WTC11 (cell line): ENCODE results near the gene RXFP3. TPM values are rescaled to one million over a fixed set of nuclear protein-coding genes. Genes with fewer than 3 reads are reported as not detected.

Experiments
- ATAC-seq: fragments of 200-7000 bp; cut with Tn5 transposase; 2 replicates; pipeline ENCODE4 v1.10.0; 2021; ENCODE audit warnings: mild to moderate bottlenecking, moderate library complexity
- CTCF ChIA-PET: fragments of 300-600 bp; sonication (Branson Sonifier 250); formaldehyde crosslinking; loops from one replicate; lab custom pipeline; 2021; ENCODE audit warnings: antibody characterized with exemption; lab: Charles Lee
- POLR2A ChIA-PET: fragments of 350-600 bp; sonication (Branson Sonifier 250); formaldehyde crosslinking; loops from one replicate; lab custom pipeline; 2021; ENCODE audit warnings: antibody characterized with exemption; lab: Charles Lee
- DNase-seq: peaks from one replicate; pipeline ENCODE4 v3.0.0; 2021; ENCODE audit warnings: low spot score
- H3K27ac Mint-ChIP-seq: 2 replicates; pipeline ENCODE4 v1.8.0; 2021; ENCODE audit warnings: mixed read lengths
- H3K27me3 Mint-ChIP-seq: 2 replicates; pipeline ENCODE4 v1.8.0; 2021; ENCODE audit warnings: low read depth, mild to moderate bottlenecking, moderate library complexity, mixed read lengths
- H3K36me3 Mint-ChIP-seq: 2 replicates; pipeline ENCODE4 v1.8.0; 2021; ENCODE audit warnings: mixed read lengths
- H3K4me1 Mint-ChIP-seq: 2 replicates; pipeline ENCODE4 v1.8.0; 2022; ENCODE audit warnings: mixed read lengths
- H3K4me3 Mint-ChIP-seq: 2 replicates; pipeline ENCODE4 v1.8.0; 2021; ENCODE audit warnings: mild to moderate bottlenecking, moderate library complexity, mixed read lengths
- H3K9me3 Mint-ChIP-seq: 2 replicates; pipeline ENCODE4 v1.8.0; 2021; ENCODE audit warnings: mixed read lengths
- CREB1 ChIP-seq: sonication (generic); formaldehyde crosslinking; IDR thresholded peaks from 2 replicates; pipeline ENCODE4 v1.8.0; 2023; ENCODE audit warnings: mild to moderate bottlenecking, missing genetic modification reagents
- CREM ChIP-seq: sonication (generic); formaldehyde crosslinking; IDR thresholded peaks from 2 replicates; pipeline ENCODE4 v1.8.1; 2022; ENCODE audit warnings: mild to moderate bottlenecking, missing genetic modification reagents, moderate library complexity
- ELF4 ChIP-seq: sonication (generic); formaldehyde crosslinking; IDR thresholded peaks from 2 replicates; pipeline ENCODE4 v1.8.1; 2022; ENCODE audit warnings: low read depth, mild to moderate bottlenecking, moderate library complexity, missing genetic modification reagents
- GRHL2 ChIP-seq: fragments of 250-450 bp; sonication (Bioruptor Pico); IDR thresholded peaks from 2 replicates; pipeline ENCODE4 v1.8.0; 2022; ENCODE audit warnings: mild to moderate bottlenecking, moderate library complexity; ENCODE audit not compliant: insufficient replicate concordance, severe bottlenecking
- NFYB ChIP-seq: sonication (generic); formaldehyde crosslinking; conservative IDR thresholded peaks from 2 replicates; pipeline ENCODE4 v1.8.0; 2022; ENCODE audit warnings: low read depth, missing genetic modification reagents
- RELA ChIP-seq: sonication (generic); formaldehyde crosslinking; IDR thresholded peaks from 2 replicates; pipeline ENCODE4 v1.8.1; 2022; ENCODE audit warnings: missing genetic modification reagents, mild to moderate bottlenecking, borderline replicate concordance
- SP1 ChIP-seq: sonication (generic); formaldehyde crosslinking; conservative IDR thresholded peaks from 2 replicates; pipeline ENCODE4 v1.8.1; 2022; ENCODE audit warnings: missing genetic modification reagents
- TCF7 ChIP-seq: sonication (generic); formaldehyde crosslinking; IDR thresholded peaks from 2 replicates; pipeline ENCODE4 v1.8.0; 2022; ENCODE audit warnings: mild to moderate bottlenecking, low read depth, missing genetic modification reagents, moderate library complexity
- ZBTB21 ChIP-seq: sonication (generic); formaldehyde crosslinking; IDR thresholded peaks from 2 replicates; pipeline ENCODE4 v1.8.1; 2023; ENCODE audit warnings: mild to moderate bottlenecking, missing genetic modification reagents, borderline replicate concordance
- ZNF396 ChIP-seq: fragments of 250-450 bp; sonication (Bioruptor Pico); IDR thresholded peaks from 2 replicates; pipeline ENCODE4 v1.8.0; 2021; ENCODE audit warnings: mild to moderate bottlenecking, moderate library complexity, borderline replicate concordance
- ZNF423 ChIP-seq: fragments of 250-450 bp; sonication (Bioruptor Pico); IDR thresholded peaks from 2 replicates; pipeline ENCODE4 v2.1.2; 2022; ENCODE audit warnings: mild to moderate bottlenecking, moderate library complexity
- total RNA-seq: library from RNA; stranded (reverse); gene quantifications from 3 replicates; pipeline ENCODE4 v1.2.3, GENCODE V29; 2021
- TF ChIP-seq, protein P1 (sequence below): sonication (generic); formaldehyde crosslinking; IDR thresholded peaks from 2 replicates; pipeline ENCODE4 v1.8.1; 2023; ENCODE audit warnings: mild to moderate bottlenecking, missing genetic modification reagents
- TF ChIP-seq, protein P2 (sequence below): sonication (generic); formaldehyde crosslinking; IDR thresholded peaks from 2 replicates; pipeline ENCODE4 v1.8.1; 2022; ENCODE audit warnings: missing genetic modification reagents, borderline replicate concordance
- TF ChIP-seq, protein P3 (sequence below): sonication (generic); formaldehyde crosslinking; IDR thresholded peaks from 2 replicates; pipeline ENCODE4 v1.8.1; 2023; ENCODE audit warnings: mild to moderate bottlenecking, moderate library complexity, missing genetic modification reagents
- TF ChIP-seq, protein P4 (sequence below): sonication (generic); formaldehyde crosslinking; IDR thresholded peaks from 2 replicates; pipeline ENCODE4 v1.8.1; 2022; ENCODE audit warnings: mild to moderate bottlenecking, moderate library complexity, missing genetic modification reagents
- TF ChIP-seq, protein P5 (sequence below): sonication (generic); formaldehyde crosslinking; conservative IDR thresholded peaks from 2 replicates; pipeline ENCODE4 v1.8.1; 2023; ENCODE audit warnings: mild to moderate bottlenecking, low read depth, missing genetic modification reagents, moderate library complexity

The RXFP3 gene
- total RNA-seq, 1 experiment from 2014 or later, result 0.22 TPM

DNA sequence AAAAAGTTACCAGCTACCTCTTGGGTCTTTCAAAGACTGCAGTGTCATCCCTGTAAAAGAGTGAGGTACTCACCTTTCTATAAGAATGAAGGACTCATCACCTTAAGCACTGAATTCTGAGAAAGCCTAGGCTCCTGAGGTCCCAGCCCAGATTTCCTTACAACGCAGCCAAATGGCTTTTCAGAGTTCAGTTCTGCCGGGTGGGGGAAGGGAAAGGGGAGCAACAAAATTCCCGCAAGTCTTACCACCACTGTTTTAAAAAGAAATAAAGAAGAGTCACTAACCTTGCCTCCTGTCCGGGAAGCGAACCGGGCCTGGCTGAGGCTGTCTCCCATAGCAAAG lies 44.8 kb upstream of the RXFP3 start:
- Mint-ChIP-seq H3K27me3 (peaks cover 24% of the 10 kb centered on the region), H3K36me3 (no peaks in the 10 kb centered on the region), H3K27ac (peak overlapping the region; percentile 71; the same call in 1 of the 2 replicates), H3K9me3 (no peaks in the 10 kb centered on the region), H3K4me3 (peak overlapping the region; percentile 82), H3K4me1 (peaks cover 29% of the 10 kb centered on the region)
- CTCF ChIA-PET, result interaction anchor here (0.5 to 4.4 kb wide), 6 partner anchors 42 to 220 kb away, joined by 3 to 36 read pairs (median 5); partner anchors contain the start of gene RXFP3
- TF ChIP-seq, protein P1, sequence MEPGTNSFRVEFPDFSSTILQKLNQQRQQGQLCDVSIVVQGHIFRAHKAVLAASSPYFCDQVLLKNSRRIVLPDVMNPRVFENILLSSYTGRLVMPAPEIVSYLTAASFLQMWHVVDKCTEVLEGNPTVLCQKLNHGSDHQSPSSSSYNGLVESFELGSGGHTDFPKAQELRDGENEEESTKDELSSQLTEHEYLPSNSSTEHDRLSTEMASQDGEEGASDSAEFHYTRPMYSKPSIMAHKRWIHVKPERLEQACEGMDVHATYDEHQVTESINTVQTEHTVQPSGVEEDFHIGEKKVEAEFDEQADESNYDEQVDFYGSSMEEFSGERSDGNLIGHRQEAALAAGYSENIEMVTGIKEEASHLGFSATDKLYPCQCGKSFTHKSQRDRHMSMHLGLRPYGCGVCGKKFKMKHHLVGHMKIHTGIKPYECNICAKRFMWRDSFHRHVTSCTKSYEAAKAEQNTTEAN (CRISPR knock-in tag), result no peak
- TF ChIP-seq CREM (CRISPR knock-in tag) (no peak), CREB1 (CRISPR knock-in tag) (no peak), ZBTB21 (no peak), RELA (no peak), NFYB (CRISPR knock-in tag) (no peak), GRHL2 (CRISPR knock-in tag) (no peak), ELF4 (no peak), TCF7 (CRISPR knock-in tag) (no peak), ZNF396 (no peak)
- TF ChIP-seq, protein P2, sequence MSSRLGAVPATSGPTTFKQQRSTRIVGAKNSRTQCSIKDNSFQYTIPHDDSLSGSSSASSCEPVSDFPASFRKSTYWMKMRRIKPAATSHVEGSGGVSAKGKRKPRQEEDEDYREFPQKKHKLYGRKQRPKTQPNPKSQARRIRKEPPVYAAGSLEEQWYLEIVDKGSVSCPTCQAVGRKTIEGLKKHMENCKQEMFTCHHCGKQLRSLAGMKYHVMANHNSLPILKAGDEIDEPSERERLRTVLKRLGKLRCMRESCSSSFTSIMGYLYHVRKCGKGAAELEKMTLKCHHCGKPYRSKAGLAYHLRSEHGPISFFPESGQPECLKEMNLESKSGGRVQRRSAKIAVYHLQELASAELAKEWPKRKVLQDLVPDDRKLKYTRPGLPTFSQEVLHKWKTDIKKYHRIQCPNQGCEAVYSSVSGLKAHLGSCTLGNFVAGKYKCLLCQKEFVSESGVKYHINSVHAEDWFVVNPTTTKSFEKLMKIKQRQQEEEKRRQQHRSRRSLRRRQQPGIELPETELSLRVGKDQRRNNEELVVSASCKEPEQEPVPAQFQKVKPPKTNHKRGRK (CRISPR knock-in tag), result no peak
- TF ChIP-seq, protein P3, sequence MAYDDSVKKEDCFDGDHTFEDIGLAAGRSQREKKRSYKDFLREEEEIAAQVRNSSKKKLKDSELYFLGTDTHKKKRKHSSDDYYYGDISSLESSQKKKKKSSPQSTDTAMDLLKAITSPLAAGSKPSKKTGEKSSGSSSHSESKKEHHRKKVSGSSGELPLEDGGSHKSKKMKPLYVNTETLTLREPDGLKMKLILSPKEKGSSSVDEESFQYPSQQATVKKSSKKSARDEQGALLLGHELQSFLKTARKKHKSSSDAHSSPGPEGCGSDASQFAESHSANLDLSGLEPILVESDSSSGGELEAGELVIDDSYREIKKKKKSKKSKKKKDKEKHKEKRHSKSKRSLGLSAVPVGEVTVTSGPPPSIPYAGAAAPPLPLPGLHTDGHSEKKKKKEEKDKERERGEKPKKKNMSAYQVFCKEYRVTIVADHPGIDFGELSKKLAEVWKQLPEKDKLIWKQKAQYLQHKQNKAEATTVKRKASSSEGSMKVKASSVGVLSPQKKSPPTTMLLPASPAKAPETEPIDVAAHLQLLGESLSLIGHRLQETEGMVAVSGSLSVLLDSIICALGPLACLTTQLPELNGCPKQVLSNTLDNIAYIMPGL (CRISPR knock-in tag), result no peak
- TF ChIP-seq, protein P4, sequence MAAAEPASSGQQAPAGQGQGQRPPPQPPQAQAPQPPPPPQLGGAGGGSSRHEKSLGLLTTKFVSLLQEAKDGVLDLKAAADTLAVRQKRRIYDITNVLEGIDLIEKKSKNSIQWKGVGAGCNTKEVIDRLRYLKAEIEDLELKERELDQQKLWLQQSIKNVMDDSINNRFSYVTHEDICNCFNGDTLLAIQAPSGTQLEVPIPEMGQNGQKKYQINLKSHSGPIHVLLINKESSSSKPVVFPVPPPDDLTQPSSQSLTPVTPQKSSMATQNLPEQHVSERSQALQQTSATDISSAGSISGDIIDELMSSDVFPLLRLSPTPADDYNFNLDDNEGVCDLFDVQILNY (CRISPR knock-in tag), result no peak
- ATAC-seq, result peak; percentile 7
- POLR2A ChIA-PET, result interaction anchor here (0.7 to 1.4 kb wide), 4 partner anchors 32 to 309 kb away, joined by 3 to 5 read pairs (median 3); partner anchors contain the start of gene RXFP3
- DNase-seq, result no peak

DNA sequence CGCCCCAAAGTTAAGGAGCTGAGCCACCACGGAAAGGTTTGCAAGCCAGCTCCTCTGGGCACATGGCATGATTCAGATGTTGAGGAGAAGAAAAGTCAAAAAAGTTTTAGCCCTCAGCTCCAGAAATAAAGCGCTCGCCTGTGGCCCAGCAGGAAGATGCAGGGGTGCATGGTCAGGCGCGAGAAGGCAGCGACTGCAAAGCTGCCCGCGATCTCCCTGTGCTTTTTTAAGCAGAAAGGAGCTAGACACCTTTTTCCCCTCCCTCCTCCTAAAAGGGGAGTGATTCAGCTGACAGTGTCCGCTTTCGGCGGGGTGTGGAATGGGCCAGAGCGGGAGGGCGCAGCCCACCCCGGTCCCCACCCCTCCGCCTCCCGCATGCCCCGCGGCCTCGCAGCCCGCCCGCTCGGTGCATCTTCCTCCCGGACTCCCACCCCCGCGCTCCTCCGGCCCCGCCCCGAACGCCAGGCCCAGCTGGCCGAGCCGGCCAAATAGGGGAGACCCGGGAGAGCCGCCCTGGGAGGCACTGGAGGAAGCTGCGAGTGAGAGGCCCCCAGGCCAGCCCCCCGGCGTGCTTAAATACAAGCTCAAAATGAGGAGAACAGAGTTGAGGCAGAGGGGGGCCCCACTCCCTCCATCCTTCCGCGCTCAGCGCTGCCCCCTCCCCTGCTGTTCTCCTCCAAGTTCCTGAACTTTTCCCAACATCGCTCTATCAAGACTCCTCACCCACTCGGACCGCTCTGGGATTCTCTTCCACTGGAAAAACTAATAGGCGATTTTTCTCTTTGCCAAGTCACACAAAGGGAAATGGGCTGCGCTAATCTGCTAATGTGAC lies 44.2 kb upstream of the RXFP3 start, which contains the start of gene ADAMTS12:
Gene ADAMTS12 (minus strand): TSS at position 203 of the 832 bp plus-strand sequence. CDS start 134 bp downstream, at position 69.
- Mint-ChIP-seq H3K4me3 (peak within 1 kb of the TSS; percentile 82), H3K4me1 (peaks cover 29% of the 10 kb centered on the region), H3K27ac (peak within 1 kb of the TSS; percentile 71; the same call in 1 of the 2 replicates), H3K27me3 (peaks cover 24% of the 10 kb centered on the region), H3K9me3 (no peaks in the 10 kb centered on the region), H3K36me3 (no peaks in the 10 kb centered on the region)
- TF ChIP-seq, protein P5, sequence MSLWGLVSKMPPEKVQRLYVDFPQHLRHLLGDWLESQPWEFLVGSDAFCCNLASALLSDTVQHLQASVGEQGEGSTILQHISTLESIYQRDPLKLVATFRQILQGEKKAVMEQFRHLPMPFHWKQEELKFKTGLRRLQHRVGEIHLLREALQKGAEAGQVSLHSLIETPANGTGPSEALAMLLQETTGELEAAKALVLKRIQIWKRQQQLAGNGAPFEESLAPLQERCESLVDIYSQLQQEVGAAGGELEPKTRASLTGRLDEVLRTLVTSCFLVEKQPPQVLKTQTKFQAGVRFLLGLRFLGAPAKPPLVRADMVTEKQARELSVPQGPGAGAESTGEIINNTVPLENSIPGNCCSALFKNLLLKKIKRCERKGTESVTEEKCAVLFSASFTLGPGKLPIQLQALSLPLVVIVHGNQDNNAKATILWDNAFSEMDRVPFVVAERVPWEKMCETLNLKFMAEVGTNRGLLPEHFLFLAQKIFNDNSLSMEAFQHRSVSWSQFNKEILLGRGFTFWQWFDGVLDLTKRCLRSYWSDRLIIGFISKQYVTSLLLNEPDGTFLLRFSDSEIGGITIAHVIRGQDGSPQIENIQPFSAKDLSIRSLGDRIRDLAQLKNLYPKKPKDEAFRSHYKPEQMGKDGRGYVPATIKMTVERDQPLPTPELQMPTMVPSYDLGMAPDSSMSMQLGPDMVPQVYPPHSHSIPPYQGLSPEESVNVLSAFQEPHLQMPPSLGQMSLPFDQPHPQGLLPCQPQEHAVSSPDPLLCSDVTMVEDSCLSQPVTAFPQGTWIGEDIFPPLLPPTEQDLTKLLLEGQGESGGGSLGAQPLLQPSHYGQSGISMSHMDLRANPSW (CRISPR knock-in tag), result no peak
- TF ChIP-seq SP1 (CRISPR knock-in tag) (0 out of 2 replicates have a peak, but pooled peaks have one; percentile 8), ZNF423 (peak; percentile 69; the same call in 1 of the 2 replicates)
- CTCF ChIA-PET, result interaction anchor here (0.6 to 4.4 kb wide), 8 partner anchors 11 to 303 kb away, joined by 3 to 36 read pairs (median 4); partner anchors contain the start of gene RXFP3
- peak; percentile 69 for ATAC-seq
- DNase-seq, result peak; percentile 70
- POLR2A ChIA-PET, result interaction anchor here (0.7 to 1.4 kb wide), 4 partner anchors 33 to 310 kb away, joined by 3 to 5 read pairs (median 3); partner anchors contain the start of gene RXFP3
